GM12874 (cell line): Measurements from ENCODE around the gene IRF6.

Experiments used
- CTCF ChIP-seq: IDR thresholded peaks from 2 replicates; pipeline ENCODE4 v1.5.1; 2011; ENCODE audit warnings: low read depth, mild to moderate bottlenecking, control low read depth, low read length, moderate library complexity; ENCODE audit not compliant: insufficient read depth

Gene IRF6

GRCh38 chr1:209785592-209785991 is 20.4 kb downstream of the IRF6 start:
- no peak for TF ChIP-seq CTCF

- no peak for TF ChIP-seq CTCF
Observed at GRCh38 chr1:209784265-209785169, 21.4 kb downstream of the IRF6 start, which contains the start of gene C1orf74. TSS of gene C1orf74 (minus strand) at chr1:209784559. CDS start at chr1:209783634, 925 bp downstream.

GRCh38 chr1:209783386-209783785 is 22.6 kb downstream of the IRF6 start:
- no peak for TF ChIP-seq CTCF

GRCh38 chr1:209780268-209780667 is 25.7 kb downstream of the IRF6 start:
- no peak for TF ChIP-seq CTCF

GRCh38 chr1:209778102-209778501 is 27.8 kb downstream of the IRF6 start:
- TF ChIP-seq CTCF, result no peak

GRCh38 chr1:209777587-209777986 is 28.4 kb downstream of the IRF6 start:
- TF ChIP-seq CTCF, result no peak

GRCh38 chr1:209775678-209776077 is 30.3 kb downstream of the IRF6 start:
- no peak for TF ChIP-seq CTCF
